Endodermal cell (in vitro differentiated cells): ENCODE measurements around the gene PLPP4. TPM values are rescaled to one million over a fixed set of nuclear protein-coding genes. Genes with fewer than 3 reads are reported as not detected.

Experiments
- DNase-seq: peaks from one replicate; pipeline ENCODE4 v3.0.0-alpha.2; 2017
- H3K27ac ChIP-seq: 2 replicates; pipeline ENCODE4 v1.5.1; 2013; ENCODE audit warnings: mild to moderate bottlenecking, low read depth, low read length, moderate library complexity
- H3K27me3 ChIP-seq: 2 replicates; pipeline ENCODE4 v1.6.1; 2013; ENCODE audit warnings: mild to moderate bottlenecking, low read length, moderate library complexity; ENCODE audit not compliant: insufficient read depth, control insufficient read depth, poor library complexity, severe bottlenecking
- H3K36me3 ChIP-seq: 2 replicates; pipeline ENCODE4 v1.7.0; 2013; ENCODE audit warnings: mild to moderate bottlenecking, low read length, moderate library complexity; ENCODE audit not compliant: control insufficient read depth, insufficient read depth
- H3K4me1 ChIP-seq: one replicate; pipeline ENCODE4 v1.7.0; 2013; ENCODE audit warnings: low read length; ENCODE audit not compliant: control insufficient read depth, insufficient read depth
- H3K4me3 ChIP-seq: 2 replicates; pipeline ENCODE4 v1.5.1; 2013; ENCODE audit warnings: mild to moderate bottlenecking, low read length, moderate library complexity
- H3K9ac ChIP-seq: 2 replicates; pipeline ENCODE4 v1.6.1; 2013; ENCODE audit warnings: mild to moderate bottlenecking, low read length, moderate library complexity; ENCODE audit not compliant: poor library complexity, severe bottlenecking; ENCODE audit errors: extremely low read depth
- H3K9me3 ChIP-seq: 2 replicates; pipeline ENCODE4 v1.6.1; 2013; ENCODE audit warnings: mild to moderate bottlenecking, low read length, moderate library complexity; ENCODE audit not compliant: control insufficient read depth
- H3K27ac Mint-ChIP-seq: 2 replicates; pipeline ENCODE4 v1.8.0; 2020; ENCODE audit warnings: mixed read lengths
- H3K27me3 Mint-ChIP-seq: 2 replicates; pipeline ENCODE4 v1.8.0; 2021; ENCODE audit warnings: mild to moderate bottlenecking, mixed read lengths; ENCODE audit not compliant: insufficient read depth
- H3K36me3 Mint-ChIP-seq: 2 replicates; pipeline ENCODE4 v1.8.0; 2020; ENCODE audit warnings: low read depth, mixed read lengths
- H3K4me1 Mint-ChIP-seq: 2 replicates; pipeline ENCODE4 v1.8.0; 2020; ENCODE audit warnings: mixed read lengths
- H3K4me3 Mint-ChIP-seq: 2 replicates; pipeline ENCODE4 v1.8.0; 2020; ENCODE audit warnings: mild to moderate bottlenecking, moderate library complexity, mixed read lengths
- H3K9me3 Mint-ChIP-seq: 2 replicates; pipeline ENCODE4 v1.8.0; 2020; ENCODE audit warnings: mild to moderate bottlenecking, mixed read lengths
- CTCF ChIP-seq: fragments of 200-600 bp; sonication (generic); conservative IDR thresholded peaks from 2 replicates; pipeline ENCODE4 v1.5.0; 2021; ENCODE audit warnings: antibody characterized with exemption, mild to moderate bottlenecking
- WGBS, 2 experiments: methylation state at CpG; one replicate each; pipeline versions ENCODE4 v1.1.5 to v1.1.7; 2013; ENCODE audit warnings: missing lambda C conversion rate in 2 of 2, mixed read lengths in 1 of 2; ENCODE audit not compliant: insufficient coverage in 1 of 2, insufficient read length in 1 of 2; 5-methylcytosine and 5-hydroxymethylcytosine counted together
- total RNA-seq, 2 donors: library from RNA; stranded (reverse); fragmentation: NEBNext Ultra II Directional in 1 of 2; extraction: Animal tissue kit (Norgen Biotek cat#: 25700) in 1 of 2; gene quantifications; 2 replicates in 1 of 2; 3 replicates in 1 of 2; pipeline ENCODE4 v1.2.1, GENCODE V29; 2021

The PLPP4 gene
- total RNA-seq, 2 donors from 2014 or later = 8.7 to 14.4 TPM

- Mint-ChIP-seq H3K36me3 (peaks cover 9% of the 10 kb centered on the region), H3K4me1 (peaks cover 22% of the 10 kb centered on the region), H3K4me3 (no peak overlapping the region), H3K27ac (no peak overlapping the region), H3K27me3 (no peaks in the 10 kb centered on the region), H3K9me3 (no peaks in the 10 kb centered on the region)
- H3K4me3 ChIP-seq = no peak overlapping the region
- H3K27ac ChIP-seq = no peak overlapping the region
- 90 to 100% methylated on average over 1 of the region's 1 CpG for WGBS, 2 experiments
- no peaks in the 10 kb centered on the region for H3K4me1 ChIP-seq
- no peaks in the 10 kb centered on the region for H3K9me3 ChIP-seq
- no peak for DNase-seq
- no peaks in the 10 kb centered on the region for H3K27me3 ChIP-seq
- TF ChIP-seq CTCF = no peak
- H3K9ac ChIP-seq = no peak overlapping the region
- no peaks in the 10 kb centered on the region for H3K36me3 ChIP-seq
Observed at GRCh38 chr10:120508966-120509365, 51.9 kb downstream of the PLPP4 start.

- Mint-ChIP-seq H3K4me1 (peaks cover 23% of the 10 kb centered on the region), H3K27me3 (no peaks in the 10 kb centered on the region), H3K36me3 (peaks cover 6% of the 10 kb centered on the region), H3K27ac (no peak overlapping the region), H3K9me3 (no peaks in the 10 kb centered on the region), H3K4me3 (no peak overlapping the region)
- H3K9ac ChIP-seq = no peak overlapping the region
- WGBS, 2 experiments = 86 to 92% methylated on average over 2 to 3 of the region's 3 CpGs
- H3K9me3 ChIP-seq = no peaks in the 10 kb centered on the region
- TF ChIP-seq CTCF = no peak
- no peak overlapping the region for H3K4me3 ChIP-seq
- H3K27me3 ChIP-seq = peaks cover 2% of the 10 kb centered on the region
- H3K36me3 ChIP-seq = no peaks in the 10 kb centered on the region
- H3K4me1 ChIP-seq = no peaks in the 10 kb centered on the region
- no peak for DNase-seq
- H3K27ac ChIP-seq = no peak overlapping the region
Observed at GRCh38 chr10:120511165-120511564, 54.1 kb downstream of the PLPP4 start.

- H3K4me3 ChIP-seq = no peak overlapping the region
- no peak overlapping the region for H3K27ac Mint-ChIP-seq
- no peaks in the 10 kb centered on the region for H3K4me1 ChIP-seq
- H3K9ac ChIP-seq = no peak overlapping the region
- H3K27me3 Mint-ChIP-seq = no peaks in the 10 kb centered on the region
- H3K4me3 Mint-ChIP-seq = no peak overlapping the region
- no peak for DNase-seq
- TF ChIP-seq CTCF = no peak
- H3K27me3 ChIP-seq = peaks cover 3% of the 10 kb centered on the region
- H3K9me3 ChIP-seq = no peaks in the 10 kb centered on the region
- no peak overlapping the region for H3K27ac ChIP-seq
- H3K36me3 Mint-ChIP-seq = peaks cover 9% of the 10 kb centered on the region
- peaks cover 16% of the 10 kb centered on the region for H3K4me1 Mint-ChIP-seq
- 50 to 82% methylated on average over 1 to 3 of the region's 3 CpGs for WGBS, 2 experiments
- no peaks in the 10 kb centered on the region for H3K9me3 Mint-ChIP-seq
- no peaks in the 10 kb centered on the region for H3K36me3 ChIP-seq
Observed at GRCh38 chr10:120513307-120513796, 56.3 kb downstream of the PLPP4 start.
